Measurements from ENCODE around the gene PRR3.
A peak's percentile ranks its signal among the peaks of the same experiment; 100 is the strongest.

Gene PRR3

DNA sequence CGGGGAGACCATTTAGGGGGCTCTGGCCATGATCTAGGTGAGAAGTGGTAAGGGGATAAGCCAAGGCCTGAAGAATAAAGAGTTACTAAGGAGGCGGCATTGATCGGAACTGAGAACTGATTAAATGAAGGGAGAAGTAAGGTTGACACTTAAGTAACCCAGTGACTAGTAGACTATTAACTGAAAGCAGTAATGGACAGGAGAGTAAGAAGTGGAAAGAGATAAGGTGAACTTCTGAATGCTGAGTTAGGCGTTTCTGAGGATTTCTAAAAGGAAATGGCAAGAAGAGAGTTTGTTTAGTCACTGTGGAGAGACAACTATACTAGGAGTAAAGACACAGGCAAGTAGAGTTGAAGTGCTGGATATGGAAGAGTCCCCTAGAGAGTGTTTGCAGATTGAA, 16.0 kb downstream of the PRR3 start:
- H3K36me3 ChIP-seq (ENCODE audit: control insufficient read depth, low read length): peaks cover 53% of the 10 kb centered on the region
- no peaks in the 10 kb centered on the region for H3F3A ChIP-seq (ENCODE audit: control insufficient read depth, insufficient read depth)
- peak overlapping the region; percentile 87 for H3K4me3 ChIP-seq (ENCODE audit: low read length)
- peak overlapping the region; percentile 85 for H3K4me2 ChIP-seq (ENCODE audit: low read length)
- H3K9me2 ChIP-seq (replicated peaks; ENCODE audit: control insufficient read depth, low read length): no peaks in the 10 kb centered on the region
- H3K79me2 ChIP-seq (ENCODE audit: control insufficient read depth, low read length): peaks cover 71% of the 10 kb centered on the region
- H3K27me3 ChIP-seq (ENCODE audit: control insufficient read depth, low read length): no peaks in the 10 kb centered on the region
- peaks cover 28% of the 10 kb centered on the region for H4K20me1 ChIP-seq (ENCODE audit: control insufficient read depth, insufficient read depth, low read depth, low read length)
- no peaks in the 10 kb centered on the region for H3K9me3 ChIP-seq (ENCODE audit: control insufficient read depth, insufficient read depth, low read length)
- H3K4me1 ChIP-seq (ENCODE audit: control insufficient read depth, low read length): peaks cover 41% of the 10 kb centered on the region
- no peak overlapping the region for H3K27ac ChIP-seq (ENCODE audit: low read depth, low read length)
- TF ChIP-seq, protein P1, sequence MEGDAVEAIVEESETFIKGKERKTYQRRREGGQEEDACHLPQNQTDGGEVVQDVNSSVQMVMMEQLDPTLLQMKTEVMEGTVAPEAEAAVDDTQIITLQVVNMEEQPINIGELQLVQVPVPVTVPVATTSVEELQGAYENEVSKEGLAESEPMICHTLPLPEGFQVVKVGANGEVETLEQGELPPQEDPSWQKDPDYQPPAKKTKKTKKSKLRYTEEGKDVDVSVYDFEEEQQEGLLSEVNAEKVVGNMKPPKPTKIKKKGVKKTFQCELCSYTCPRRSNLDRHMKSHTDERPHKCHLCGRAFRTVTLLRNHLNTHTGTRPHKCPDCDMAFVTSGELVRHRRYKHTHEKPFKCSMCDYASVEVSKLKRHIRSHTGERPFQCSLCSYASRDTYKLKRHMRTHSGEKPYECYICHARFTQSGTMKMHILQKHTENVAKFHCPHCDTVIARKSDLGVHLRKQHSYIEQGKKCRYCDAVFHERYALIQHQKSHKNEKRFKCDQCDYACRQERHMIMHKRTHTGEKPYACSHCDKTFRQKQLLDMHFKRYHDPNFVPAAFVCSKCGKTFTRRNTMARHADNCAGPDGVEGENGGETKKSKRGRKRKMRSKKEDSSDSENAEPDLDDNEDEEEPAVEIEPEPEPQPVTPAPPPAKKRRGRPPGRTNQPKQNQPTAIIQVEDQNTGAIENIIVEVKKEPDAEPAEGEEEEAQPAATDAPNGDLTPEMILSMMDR (IDR thresholded peaks at IDR 0.05; ENCODE audit: low read depth, low read length, poor library complexity, severe bottlenecking): no peak
- TF ChIP-seq EZH2phosphoT487 (IDR thresholded peaks at IDR 0.05; ENCODE audit: borderline replicate concordance, low read length): no peak

DNA sequence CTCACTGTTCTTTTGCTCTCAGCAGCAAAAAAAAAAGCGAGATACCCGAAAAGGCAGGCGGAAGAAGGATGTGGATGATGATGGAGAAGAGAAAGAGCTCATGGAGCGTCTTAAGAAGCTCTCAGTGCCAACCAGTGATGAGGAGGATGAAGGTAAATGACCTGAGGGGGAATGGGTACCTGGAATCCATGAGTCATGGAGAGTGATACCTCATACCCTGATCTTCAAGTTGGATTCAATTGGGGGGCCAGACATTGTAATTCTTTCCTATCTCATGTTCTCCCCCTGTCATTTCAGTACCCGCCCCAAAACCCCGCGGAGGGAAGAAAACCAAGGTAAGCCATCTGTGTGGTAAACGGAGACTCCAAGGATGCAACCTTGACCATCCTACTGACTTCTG, 21.0 kb downstream of the PRR3 start:
- Histone ChIP-seq H3K4me1 (ENCODE audit: control insufficient read depth, low read length) (peaks cover 15% of the 10 kb centered on the region), H3K4me3 (ENCODE audit: low read length) (no peak overlapping the region), H3K79me2 (ENCODE audit: control insufficient read depth, low read length) (peaks cover 49% of the 10 kb centered on the region), H3K27ac (ENCODE audit: low read depth, low read length) (no peak overlapping the region), H3F3A (ENCODE audit: control insufficient read depth, insufficient read depth) (no peaks in the 10 kb centered on the region), H4K20me1 (ENCODE audit: control insufficient read depth, insufficient read depth, low read depth, low read length) (peaks cover 15% of the 10 kb centered on the region), H3K9me3 (ENCODE audit: control insufficient read depth, insufficient read depth, low read length) (no peaks in the 10 kb centered on the region), H3K36me3 (ENCODE audit: control insufficient read depth, low read length) (peaks cover 86% of the 10 kb centered on the region), H3K27me3 (ENCODE audit: control insufficient read depth, low read length) (no peaks in the 10 kb centered on the region), H3K9me2 (replicated peaks; ENCODE audit: control insufficient read depth, low read length) (no peaks in the 10 kb centered on the region), H3K4me2 (ENCODE audit: low read length) (no peak overlapping the region)
- TF ChIP-seq, protein P1 (IDR thresholded peaks at IDR 0.05; ENCODE audit: low read depth, low read length, poor library complexity, severe bottlenecking): no peak
- no peak for TF ChIP-seq EZH2phosphoT487 (IDR thresholded peaks at IDR 0.05; ENCODE audit: borderline replicate concordance, low read length)

DNA sequence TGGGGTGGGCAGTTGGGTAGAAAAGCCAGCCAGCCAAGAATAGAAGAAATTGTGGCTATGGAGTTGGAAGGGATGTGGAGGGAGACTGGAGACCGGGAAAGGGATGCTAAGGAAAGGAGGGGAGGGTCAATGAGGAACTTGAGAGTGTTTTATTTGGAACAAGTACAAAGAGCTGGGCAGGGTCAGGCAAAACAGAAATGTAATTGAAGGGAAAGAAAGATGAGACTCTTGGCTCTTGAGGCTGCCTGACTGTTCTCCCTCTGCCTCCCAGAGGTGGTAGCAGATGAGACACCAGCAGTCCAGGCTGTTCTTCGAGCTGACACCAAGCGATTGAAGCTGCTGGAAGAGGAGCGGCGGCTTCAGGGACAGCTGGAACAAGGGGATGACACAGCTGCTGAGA, 26.8 kb downstream of the PRR3 start:
- H3K79me2 ChIP-seq (ENCODE audit: control insufficient read depth, low read length): no peaks in the 10 kb centered on the region
- H3K4me1 ChIP-seq (ENCODE audit: control insufficient read depth, low read length): no peaks in the 10 kb centered on the region
- H3K4me2 ChIP-seq (ENCODE audit: low read length): no peak overlapping the region
- H3K27ac ChIP-seq (ENCODE audit: low read depth, low read length): no peak overlapping the region
- H3F3A ChIP-seq (ENCODE audit: control insufficient read depth, insufficient read depth): no peaks in the 10 kb centered on the region
- no peaks in the 10 kb centered on the region for H3K9me3 ChIP-seq (ENCODE audit: control insufficient read depth, insufficient read depth, low read length)
- no peak overlapping the region for H3K4me3 ChIP-seq (ENCODE audit: low read length)
- H3K9me2 ChIP-seq (replicated peaks; ENCODE audit: control insufficient read depth, low read length): no peaks in the 10 kb centered on the region
- TF ChIP-seq, protein P1 (IDR thresholded peaks at IDR 0.05; ENCODE audit: low read depth, low read length, poor library complexity, severe bottlenecking): no peak
- no peak for TF ChIP-seq EZH2phosphoT487 (IDR thresholded peaks at IDR 0.05; ENCODE audit: borderline replicate concordance, low read length)
- H3K27me3 ChIP-seq (ENCODE audit: control insufficient read depth, low read length): no peaks in the 10 kb centered on the region
- no peaks in the 10 kb centered on the region for H4K20me1 ChIP-seq (ENCODE audit: control insufficient read depth, insufficient read depth, low read depth, low read length)
- H3K36me3 ChIP-seq (ENCODE audit: control insufficient read depth, low read length): peaks cover 91% of the 10 kb centered on the region
